ENCODE data around the gene TMEM129. TPM values are rescaled to one million over a fixed set of nuclear protein-coding genes. Genes with fewer than 3 reads are reported as not detected.

The TMEM129 gene
- total RNA-seq, 3 donors from 2014 or later: 40.5 to 47.3 (median 41.6) TPM

GRCh38 chr4:1751155-1751918, 30.2 kb upstream of the TMEM129 start:
- TF ChIP-seq, protein P1, sequence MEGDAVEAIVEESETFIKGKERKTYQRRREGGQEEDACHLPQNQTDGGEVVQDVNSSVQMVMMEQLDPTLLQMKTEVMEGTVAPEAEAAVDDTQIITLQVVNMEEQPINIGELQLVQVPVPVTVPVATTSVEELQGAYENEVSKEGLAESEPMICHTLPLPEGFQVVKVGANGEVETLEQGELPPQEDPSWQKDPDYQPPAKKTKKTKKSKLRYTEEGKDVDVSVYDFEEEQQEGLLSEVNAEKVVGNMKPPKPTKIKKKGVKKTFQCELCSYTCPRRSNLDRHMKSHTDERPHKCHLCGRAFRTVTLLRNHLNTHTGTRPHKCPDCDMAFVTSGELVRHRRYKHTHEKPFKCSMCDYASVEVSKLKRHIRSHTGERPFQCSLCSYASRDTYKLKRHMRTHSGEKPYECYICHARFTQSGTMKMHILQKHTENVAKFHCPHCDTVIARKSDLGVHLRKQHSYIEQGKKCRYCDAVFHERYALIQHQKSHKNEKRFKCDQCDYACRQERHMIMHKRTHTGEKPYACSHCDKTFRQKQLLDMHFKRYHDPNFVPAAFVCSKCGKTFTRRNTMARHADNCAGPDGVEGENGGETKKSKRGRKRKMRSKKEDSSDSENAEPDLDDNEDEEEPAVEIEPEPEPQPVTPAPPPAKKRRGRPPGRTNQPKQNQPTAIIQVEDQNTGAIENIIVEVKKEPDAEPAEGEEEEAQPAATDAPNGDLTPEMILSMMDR (IDR thresholded peaks at IDR 0.05): no peak
- no peak for TF ChIP-seq POLR2AphosphoS5 (IDR thresholded peaks at IDR 0.05)
- TF ChIP-seq POLR2A (IDR thresholded peaks at IDR 0.05): no peak
- Histone ChIP-seq H3K4me1 (no peaks in the 10 kb centered on the region), H3K27ac (no peak overlapping the region), H3K4me3 (no peak overlapping the region), H3K27me3 (no peaks in the 10 kb centered on the region), H3K36me3 (no peaks in the 10 kb centered on the region), H3K9me3 (no peaks in the 10 kb centered on the region)
- no peak for DNase-seq (ENCODE audit: low spot score in 2 of 2)
- intact Hi-C loops (cut with DNase I; ENCODE audit: low total_unique reads): loop anchor here (10.0 kb wide), 1 partner anchor 153 kb away; no protein-coding TSS in a partner anchor

DNA sequence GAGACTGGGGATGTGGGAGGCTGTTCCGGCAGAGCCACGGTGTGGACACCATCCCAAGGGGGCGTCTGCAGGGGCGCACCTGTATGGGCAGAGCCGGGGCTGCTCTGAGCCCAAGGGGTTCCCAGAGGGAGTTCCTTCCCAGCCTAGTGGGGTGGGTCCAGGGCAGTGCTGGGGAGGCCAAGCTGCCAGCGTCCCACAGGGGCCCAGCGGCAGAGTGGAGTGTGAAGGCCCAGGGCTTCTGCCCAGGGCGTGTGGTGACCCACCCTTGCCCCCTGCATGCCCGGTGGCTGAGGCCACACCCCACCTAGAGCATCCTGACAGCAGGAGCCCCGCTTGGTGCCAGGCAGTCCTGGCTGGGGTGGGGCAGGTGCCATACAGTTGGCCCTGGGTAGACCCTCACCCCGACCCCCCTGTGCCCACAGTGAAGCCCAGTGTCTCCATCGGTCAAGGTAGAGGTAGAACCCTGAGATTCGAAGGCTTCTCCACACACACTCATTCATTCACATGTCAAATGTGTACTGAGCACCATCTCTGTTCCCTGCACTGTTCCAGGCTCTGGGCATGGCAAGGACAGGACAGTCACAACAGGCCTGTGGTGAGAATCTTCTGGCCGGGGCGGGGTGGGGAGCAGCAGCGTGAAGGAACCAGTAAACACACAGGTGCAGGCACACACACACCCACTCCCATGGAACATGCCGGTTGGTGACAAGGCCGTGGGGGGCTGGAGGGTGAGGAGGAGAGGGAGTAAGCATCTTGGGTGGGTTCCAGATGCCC, 29.4 kb upstream of the TMEM129 start:
- no peaks in the 10 kb centered on the region for H3K36me3 ChIP-seq
- H3K4me3 ChIP-seq: no peak overlapping the region
- intact Hi-C loops (cut with DNase I; ENCODE audit: low total_unique reads): loop anchor here (10.0 kb wide), 1 partner anchor 154 kb away; no protein-coding TSS in a partner anchor
- no peak for DNase-seq (ENCODE audit: low spot score in 2 of 2)
- H3K27ac ChIP-seq: no peak overlapping the region
- no peak for TF ChIP-seq POLR2A (IDR thresholded peaks at IDR 0.05)
- TF ChIP-seq POLR2AphosphoS5 (IDR thresholded peaks at IDR 0.05): no peak
- TF ChIP-seq, protein P1 (IDR thresholded peaks at IDR 0.05): no peak
- H3K9me3 ChIP-seq: no peaks in the 10 kb centered on the region
- no peaks in the 10 kb centered on the region for H3K27me3 ChIP-seq
- H3K4me1 ChIP-seq: no peaks in the 10 kb centered on the region

DNA sequence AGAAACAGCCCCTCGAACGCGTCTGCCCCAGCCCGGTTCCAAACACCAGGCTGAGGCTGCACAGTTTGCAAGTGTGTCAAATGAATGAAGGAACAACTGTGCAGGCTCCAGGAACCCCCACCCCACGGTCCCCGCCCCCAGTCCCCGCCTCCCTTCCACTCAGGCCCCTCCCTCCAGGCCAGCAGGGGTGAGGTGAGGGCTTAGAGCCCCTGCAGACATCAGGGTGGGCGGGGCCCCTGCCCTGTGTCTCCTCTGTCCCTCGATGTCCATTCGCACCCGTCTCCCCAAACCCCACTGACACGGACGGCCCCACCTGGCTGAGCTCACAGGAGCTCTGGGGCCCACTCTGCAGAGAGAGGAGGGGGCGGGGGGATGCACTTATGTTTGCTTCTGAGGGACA, 28.7 kb upstream of the TMEM129 start:
- no peaks in the 10 kb centered on the region for H3K4me1 ChIP-seq
- no peak for TF ChIP-seq POLR2A (IDR thresholded peaks at IDR 0.05)
- no peak for TF ChIP-seq POLR2AphosphoS5 (IDR thresholded peaks at IDR 0.05)
- TF ChIP-seq, protein P1 (IDR thresholded peaks at IDR 0.05): no peak
- intact Hi-C loops (cut with DNase I; ENCODE audit: low total_unique reads): loop anchor here (5.0 to 10.0 kb wide), 2 partner anchors 62 to 155 kb away; no protein-coding TSS in a partner anchor

DNA sequence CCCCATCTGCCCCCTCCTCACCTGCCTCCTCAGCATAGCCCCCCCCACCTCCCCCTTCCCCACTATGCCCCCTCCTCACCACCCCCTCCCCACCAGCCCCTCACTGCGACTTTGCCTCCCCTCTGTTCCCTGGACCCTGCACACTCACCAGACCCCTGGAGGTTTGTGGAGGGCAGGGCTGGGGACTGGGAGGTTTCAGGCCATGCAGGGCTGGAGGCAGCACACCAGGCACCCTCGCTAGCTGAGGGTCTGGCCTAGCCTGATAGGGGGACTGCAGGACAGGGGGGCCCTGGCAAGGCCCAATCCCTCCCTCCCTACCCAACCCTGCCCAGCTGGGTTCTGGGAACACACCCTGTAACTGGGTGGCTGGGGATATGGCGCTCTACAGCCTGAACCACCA, 28.2 kb upstream of the TMEM129 start:
- intact Hi-C loops (cut with DNase I; ENCODE audit: low total_unique reads): loop anchor here (5.0 kb wide), 1 partner anchor 63 kb away; no protein-coding TSS in a partner anchor
- H3K36me3 ChIP-seq: no peaks in the 10 kb centered on the region
- no peak overlapping the region for H3K27ac ChIP-seq
- no peak for DNase-seq (ENCODE audit: low spot score in 2 of 2)
- TF ChIP-seq POLR2AphosphoS5 (IDR thresholded peaks at IDR 0.05) (no peak), POLR2A (IDR thresholded peaks at IDR 0.05) (no peak)
- TF ChIP-seq, protein P1 (IDR thresholded peaks at IDR 0.05): no peak
- H3K27me3 ChIP-seq: no peaks in the 10 kb centered on the region
- no peak overlapping the region for H3K4me3 ChIP-seq
- H3K9me3 ChIP-seq: no peaks in the 10 kb centered on the region
- no peaks in the 10 kb centered on the region for H3K4me1 ChIP-seq

More for the DNA sequence above, 28.7 kb upstream of the TMEM129 start:
- Histone ChIP-seq H3K27me3 (no peaks in the 10 kb centered on the region), H3K27ac (no peak overlapping the region), H3K36me3 (no peaks in the 10 kb centered on the region), H3K9me3 (no peaks in the 10 kb centered on the region), H3K4me3 (no peak overlapping the region)
- no peak for DNase-seq (ENCODE audit: low spot score in 2 of 2)

Measured in breast epithelium (tissue), 4 donors.